ENCODE measurements around the gene DUS1L.

Gene DUS1L

GRCh38 chr17:82014971-82015310, 50.7 kb downstream of the DUS1L start:
- no peak for ATAC-seq
- TF ChIP-seq OSR1 (CRISPR knock-in tag; IDR thresholded peaks at IDR 0.05) (no peak), ARNTL (CRISPR knock-in tag; IDR thresholded peaks at IDR 0.05; ENCODE audit: borderline replicate concordance, low read depth) (no peak), RARB (CRISPR knock-in tag; IDR thresholded peaks at IDR 0.05) (no peak), ZFP3 (CRISPR knock-in tag; IDR thresholded peaks at IDR 0.05) (no peak), CSDC2 (CRISPR knock-in tag; IDR thresholded peaks at IDR 0.05) (no peak), GLIS3 (CRISPR knock-in tag; IDR thresholded peaks at IDR 0.05) (no peak), ZC3H10 (CRISPR knock-in tag; IDR thresholded peaks at IDR 0.05) (no peak), BACH2 (CRISPR knock-in tag; IDR thresholded peaks at IDR 0.05; ENCODE audit: borderline replicate concordance) (no peak), ZNF70 (CRISPR knock-in tag; IDR thresholded peaks at IDR 0.05) (no peak), ZNF565 (CRISPR knock-in tag; conservative IDR thresholded peaks at IDR 0.05; ENCODE audit: low read depth) (no peak), SNAI2 (CRISPR knock-in tag; IDR thresholded peaks at IDR 0.05) (no peak)

GRCh38 chr17:82014432-82014831, 51.2 kb downstream of the DUS1L start:
- no peak for TF ChIP-seq ZNF565 (CRISPR knock-in tag; conservative IDR thresholded peaks at IDR 0.05; ENCODE audit: low read depth)
- TF ChIP-seq TOX (CRISPR knock-in tag; IDR thresholded peaks at IDR 0.05; ENCODE audit: borderline replicate concordance) = no peak
- no peak for TF ChIP-seq PPARA (CRISPR knock-in tag; IDR thresholded peaks at IDR 0.05; ENCODE audit: borderline replicate concordance)
- TF ChIP-seq PATZ1 (CRISPR knock-in tag; IDR thresholded peaks at IDR 0.05; ENCODE audit: borderline replicate concordance) = no peak
- no peak for TF ChIP-seq TCF4 (CRISPR knock-in tag; IDR thresholded peaks at IDR 0.05; ENCODE audit: borderline replicate concordance)
- TF ChIP-seq ARNTL (CRISPR knock-in tag; IDR thresholded peaks at IDR 0.05; ENCODE audit: borderline replicate concordance, low read depth) = no peak
- TF ChIP-seq SNAI2 (CRISPR knock-in tag; IDR thresholded peaks at IDR 0.05) = no peak
- TF ChIP-seq GLIS3 (CRISPR knock-in tag; IDR thresholded peaks at IDR 0.05) = no peak
- TF ChIP-seq ZNF70 (CRISPR knock-in tag; IDR thresholded peaks at IDR 0.05) = no peak
- no peak for TF ChIP-seq POU6F1 (CRISPR knock-in tag; IDR thresholded peaks at IDR 0.05; ENCODE audit: borderline replicate concordance, low read depth)
- TF ChIP-seq ZC3H10 (CRISPR knock-in tag; IDR thresholded peaks at IDR 0.05) = no peak
- TF ChIP-seq TSHZ2 (CRISPR knock-in tag; IDR thresholded peaks at IDR 0.05) = no peak
- no peak for TF ChIP-seq CSRNP3 (CRISPR knock-in tag; IDR thresholded peaks at IDR 0.05)
- TF ChIP-seq ZFP30 (CRISPR knock-in tag; IDR thresholded peaks at IDR 0.05) = no peak
- ATAC-seq = no peak

- ATAC-seq = no peak
- TF ChIP-seq ARNTL (CRISPR knock-in tag; IDR thresholded peaks at IDR 0.05; ENCODE audit: borderline replicate concordance, low read depth) (no peak), OSR1 (CRISPR knock-in tag; IDR thresholded peaks at IDR 0.05) (no peak), PATZ1 (CRISPR knock-in tag; IDR thresholded peaks at IDR 0.05; ENCODE audit: borderline replicate concordance) (no peak), PPARA (CRISPR knock-in tag; IDR thresholded peaks at IDR 0.05; ENCODE audit: borderline replicate concordance) (no peak), ZNF565 (CRISPR knock-in tag; conservative IDR thresholded peaks at IDR 0.05; ENCODE audit: low read depth) (no peak)
These were observed 51.8 kb downstream of the DUS1L start for GRCh38 chr17:82013772-82014321.
